HG03460 (cell line): ENCODE data around the gene ANK3.

Experiments
- ATAC-seq: cut with Tn5 transposase; IDR thresholded peaks from one replicate; pipeline ENCODE4 v1.9.1; 2021; ENCODE audit not compliant: unreplicated experiment

ANK3 gene

DNA sequence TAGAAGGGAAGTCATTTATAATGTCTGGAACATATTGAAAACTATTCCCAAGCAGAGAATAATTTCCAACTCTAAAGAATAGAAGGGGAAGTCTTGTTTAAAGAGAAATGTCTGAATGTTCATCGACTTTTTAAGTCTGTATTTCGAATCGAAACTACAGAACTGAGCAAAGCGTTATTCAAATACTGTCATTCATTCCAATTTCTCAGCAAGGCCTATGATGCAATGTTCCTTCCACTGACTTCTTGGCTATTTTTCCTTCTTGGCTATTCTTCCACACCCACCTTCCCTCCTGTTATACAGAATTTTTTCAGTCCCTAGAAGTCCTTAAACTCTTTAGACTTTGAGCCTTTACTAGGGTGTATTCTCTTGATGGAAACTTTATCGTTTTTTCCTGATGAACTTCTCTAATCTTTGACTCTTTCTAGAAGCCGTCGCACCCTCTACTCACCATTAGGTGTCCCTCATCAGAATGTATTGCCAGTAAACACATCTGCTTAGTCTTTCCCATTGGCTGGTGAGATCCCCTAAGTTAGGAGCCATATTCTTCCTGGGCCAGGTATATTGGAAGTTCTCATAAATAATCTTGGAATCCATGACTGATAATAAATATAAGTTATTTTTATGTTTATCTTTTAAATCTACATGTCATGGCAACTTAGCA is 247.6 kb downstream of the ANK3 start:
- ATAC-seq: no peak

DNA sequence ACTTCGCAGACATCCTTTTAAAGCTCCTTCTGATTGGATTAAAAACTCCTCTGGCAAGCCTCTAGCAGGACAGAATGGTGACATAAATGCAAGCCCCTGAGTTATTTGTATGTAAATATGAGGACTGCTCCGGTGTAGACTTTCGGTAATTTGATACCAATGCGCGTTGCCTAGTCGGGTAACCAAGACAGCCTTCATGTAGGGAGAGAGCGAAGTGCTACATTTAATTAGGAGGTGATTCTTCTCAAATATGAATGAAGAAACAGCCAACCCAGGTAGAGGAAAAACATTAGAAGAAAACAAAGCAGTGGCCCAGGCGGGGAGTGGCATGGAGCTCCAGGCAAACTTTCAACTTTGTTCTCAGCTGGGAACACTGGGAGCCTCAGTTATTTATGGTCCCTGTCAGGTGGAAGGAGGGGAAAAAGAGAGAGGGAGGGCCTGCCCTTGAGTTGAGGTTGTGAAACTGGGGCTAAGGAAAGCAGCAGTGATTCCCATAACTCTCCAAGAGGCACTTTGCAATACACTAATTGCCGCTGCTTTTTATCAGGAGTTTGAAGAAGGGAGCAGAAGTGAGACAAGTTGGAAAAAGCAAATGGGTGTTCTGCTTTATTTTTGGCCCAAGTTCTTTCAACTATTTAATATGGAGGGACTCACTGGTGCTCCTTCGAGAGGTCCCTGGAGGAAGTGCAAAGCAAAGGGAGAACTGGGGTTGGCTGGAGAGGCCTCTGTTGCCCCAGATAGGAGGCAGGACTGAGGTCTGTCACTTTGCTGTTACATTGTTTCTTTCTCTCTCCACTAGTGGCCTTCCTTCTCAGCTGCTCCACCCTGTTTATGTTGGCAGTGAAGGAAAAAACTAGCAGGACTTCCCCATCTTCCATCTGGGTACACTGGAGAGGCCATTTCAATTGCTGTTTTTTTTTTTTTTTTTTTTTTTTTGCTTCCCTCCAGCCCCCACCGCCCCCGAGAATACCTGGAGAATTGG is 248.7 kb downstream of the ANK3 start:
- ATAC-seq: no peak

DNA sequence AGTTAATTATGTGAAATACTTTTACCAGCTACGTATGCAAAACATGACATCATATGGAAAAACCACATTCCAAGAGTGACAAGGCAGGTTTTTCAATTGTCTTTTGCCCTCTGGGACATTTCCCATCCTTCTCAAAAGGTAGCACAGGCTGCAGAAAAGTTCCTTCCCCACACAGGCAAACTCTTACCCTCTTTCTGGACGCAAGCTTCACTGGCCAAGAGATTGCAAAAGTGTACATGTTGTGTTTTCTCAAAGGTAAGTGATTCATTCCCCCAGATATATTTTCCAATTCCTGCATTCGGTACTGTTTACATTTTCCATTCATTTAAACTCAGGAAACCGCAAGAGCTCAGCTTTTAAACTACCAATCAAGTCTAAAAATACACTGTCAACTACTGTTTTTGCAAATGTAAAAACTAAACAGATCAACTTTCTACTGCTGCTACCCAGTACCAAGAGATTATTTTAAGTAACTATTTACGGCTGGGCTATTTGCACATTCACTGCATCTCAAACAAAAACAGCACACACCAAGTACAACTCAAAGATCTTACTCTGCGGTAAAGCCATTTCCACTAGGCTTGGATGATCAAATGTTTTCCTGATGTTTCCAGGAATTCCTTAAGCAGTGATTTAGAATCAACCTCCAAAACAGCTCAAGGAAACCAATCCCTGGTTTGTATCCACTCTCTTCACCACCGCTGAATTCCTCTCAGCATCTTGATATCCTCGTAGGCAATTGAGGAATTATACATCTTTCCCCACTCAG is 249.7 kb downstream of the ANK3 start:
- no peak for ATAC-seq

GRCh38 chr10:60139290-60139689 is 250.4 kb downstream of the ANK3 start:
- ATAC-seq: no peak

DNA sequence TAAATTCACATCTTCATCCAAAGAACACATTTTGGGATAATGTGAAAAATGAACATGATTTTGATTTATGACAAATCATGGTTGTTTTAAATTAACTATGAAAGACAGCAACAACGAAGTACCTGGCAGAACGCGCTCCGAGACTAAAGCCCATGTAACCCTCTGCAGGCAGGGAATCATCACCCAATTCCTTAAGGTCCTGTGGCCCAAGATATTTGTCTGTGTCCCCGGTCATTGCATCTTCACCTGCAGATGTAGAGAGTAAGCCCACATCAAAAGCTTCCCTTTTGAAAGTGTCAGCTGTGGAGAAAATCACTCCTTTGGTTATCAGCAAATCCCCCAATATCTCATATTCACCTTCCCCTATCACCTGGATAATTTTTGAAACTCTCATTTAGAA is 250.8 kb downstream of the ANK3 start:
- no peak for ATAC-seq

DNA sequence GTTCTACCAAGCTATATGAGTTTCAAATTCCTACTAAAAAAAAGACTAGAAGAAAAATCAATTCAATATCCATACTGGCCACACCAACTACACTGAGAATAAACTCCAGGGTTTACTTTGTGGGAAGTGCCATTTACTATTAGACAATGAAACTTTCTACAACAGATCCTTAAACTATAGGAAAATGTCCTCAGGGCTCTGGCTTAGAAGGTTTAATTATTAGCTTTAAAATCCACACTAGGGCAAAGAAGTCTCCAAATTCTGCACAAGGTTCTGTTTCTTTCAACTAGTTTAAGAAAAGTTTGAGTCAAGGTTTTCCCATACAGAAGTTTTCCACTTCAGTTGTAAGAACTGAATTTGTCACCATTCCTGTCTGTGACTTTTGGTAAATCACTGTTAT is 251.6 kb downstream of the ANK3 start:
- ATAC-seq: no peak

GRCh38 chr10:60137292-60137992 is 252.2 kb downstream of the ANK3 start:
- ATAC-seq: no peak

- peak; percentile 58 for ATAC-seq
Observed at GRCh38 chr10:60135020-60135419, 254.7 kb downstream of the ANK3 start.

DNA sequence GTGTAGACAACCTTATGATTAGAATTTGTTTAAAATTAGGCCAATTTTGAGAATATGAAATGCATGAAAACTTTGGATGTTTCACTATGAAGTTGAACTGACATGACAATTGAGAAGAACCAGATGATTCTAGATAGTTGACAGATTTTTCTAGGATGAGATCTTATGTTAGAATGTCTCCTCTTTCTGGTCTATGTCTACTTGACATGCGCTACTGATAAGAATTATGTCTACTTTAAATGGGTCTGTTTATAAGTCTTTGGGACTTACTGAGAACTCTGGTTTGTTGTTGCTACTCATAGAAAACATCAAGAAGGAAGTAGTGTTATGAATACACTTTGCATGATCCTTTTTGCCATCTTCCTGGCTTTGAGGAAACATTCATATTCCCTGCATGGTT is 255.1 kb downstream of the ANK3 start:
- no peak for ATAC-seq

GRCh38 chr10:60130130-60130579 is 259.5 kb downstream of the ANK3 start:
- peak; percentile 77 for ATAC-seq

DNA sequence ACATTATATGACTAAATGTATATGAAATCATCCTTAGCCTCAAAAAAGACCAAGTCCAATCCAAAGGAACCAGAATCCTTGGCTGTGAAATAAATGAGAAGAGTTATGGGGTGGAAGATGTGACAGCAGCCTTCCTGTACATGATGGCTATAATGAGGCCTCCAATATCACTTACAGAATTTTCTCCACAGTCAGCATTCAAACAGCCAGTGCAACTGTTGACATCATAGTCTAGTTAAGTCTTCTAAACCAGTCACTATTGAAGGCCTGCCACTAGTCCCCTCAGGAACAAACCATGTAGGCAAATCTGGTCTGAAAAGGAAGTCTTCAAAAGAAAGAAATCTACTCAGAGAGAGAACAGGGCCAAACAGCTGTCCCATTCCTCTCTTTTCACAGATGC is 263.8 kb downstream of the ANK3 start:
- ATAC-seq: no peak

GRCh38 chr10:60124536-60124935 is 265.1 kb downstream of the ANK3 start:
- ATAC-seq: no peak

DNA sequence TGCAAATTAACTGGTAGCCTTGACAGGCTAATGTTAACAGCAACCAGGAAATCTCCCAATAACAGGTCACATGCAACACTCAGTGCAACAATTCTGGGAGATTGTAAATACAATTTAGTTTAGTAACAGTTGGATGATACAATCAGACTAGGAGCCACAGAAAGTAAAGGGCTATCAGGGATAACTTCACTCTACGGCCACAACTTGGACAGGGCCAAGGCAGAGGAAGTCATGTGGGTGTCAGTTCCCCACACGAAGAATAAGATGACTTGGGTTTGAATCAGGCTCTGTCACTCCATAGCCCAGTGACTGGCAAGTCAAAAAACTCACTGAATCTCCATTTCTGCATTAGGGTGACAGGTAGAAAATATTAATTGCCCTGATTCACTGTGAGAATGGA is 266.0 kb downstream of the ANK3 start:
- no peak for ATAC-seq

DNA sequence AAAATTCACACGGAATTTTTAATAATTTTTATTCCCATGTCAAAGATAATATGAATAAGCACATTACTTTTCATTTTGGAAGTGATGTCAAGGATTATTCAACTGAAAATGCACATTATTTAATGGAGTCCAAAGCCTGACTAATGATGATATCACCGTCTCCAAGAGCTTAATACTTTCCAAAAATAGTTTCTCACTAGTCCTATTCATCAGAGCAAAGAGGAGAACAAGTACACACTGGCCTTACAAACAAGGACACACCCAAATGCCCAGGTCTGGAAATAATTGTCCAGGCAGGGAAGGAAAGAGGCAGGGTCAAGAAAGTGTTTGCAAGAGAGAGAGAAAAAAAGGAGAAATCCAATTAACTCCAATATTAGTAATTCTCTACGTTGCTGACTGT is 266.5 kb downstream of the ANK3 start:
- ATAC-seq: no peak

- no peak for ATAC-seq
Observed at GRCh38 chr10:60122190-60122589, 267.5 kb downstream of the ANK3 start.

- no peak for ATAC-seq
Observed at GRCh38 chr10:60114765-60115586, 274.7 kb downstream of the ANK3 start.

GRCh38 chr10:60110739-60111138 is 278.9 kb downstream of the ANK3 start:
- no peak for ATAC-seq

DNA sequence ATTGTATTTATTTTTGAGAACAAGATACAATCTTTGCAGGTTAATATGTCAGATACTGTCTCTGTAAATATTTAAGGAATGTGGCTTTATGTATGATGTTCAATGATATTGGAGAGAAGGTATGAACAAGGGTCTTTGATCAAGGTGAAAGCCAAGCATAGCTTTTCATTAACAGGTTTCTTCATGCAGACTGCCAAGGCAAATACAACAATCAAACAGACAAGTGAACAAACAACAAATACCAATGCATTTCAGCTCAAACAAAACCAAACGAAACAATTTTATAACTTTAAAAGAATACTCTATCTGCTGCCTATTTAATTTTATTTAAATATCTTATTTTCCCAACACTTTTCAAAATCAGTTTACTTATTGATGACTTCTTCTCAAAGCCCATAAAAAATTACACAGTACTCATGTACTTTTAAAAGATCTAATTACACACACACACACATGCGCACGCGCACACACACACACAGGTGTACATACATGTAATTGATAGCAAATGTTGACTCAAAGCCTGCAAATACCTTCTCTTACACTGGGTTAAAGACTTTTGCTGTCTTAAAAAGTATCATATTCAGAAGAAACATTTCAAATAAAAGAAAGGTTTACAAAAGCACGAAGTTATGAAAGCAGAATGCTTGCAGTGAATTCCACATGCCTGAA is 282.2 kb downstream of the ANK3 start:
- no peak for ATAC-seq

GRCh38 chr10:60105295-60105695 is 284.4 kb downstream of the ANK3 start:
- ATAC-seq: no peak
